ENCODE measurements around the gene FOXP1.

FOXP1 gene

DNA sequence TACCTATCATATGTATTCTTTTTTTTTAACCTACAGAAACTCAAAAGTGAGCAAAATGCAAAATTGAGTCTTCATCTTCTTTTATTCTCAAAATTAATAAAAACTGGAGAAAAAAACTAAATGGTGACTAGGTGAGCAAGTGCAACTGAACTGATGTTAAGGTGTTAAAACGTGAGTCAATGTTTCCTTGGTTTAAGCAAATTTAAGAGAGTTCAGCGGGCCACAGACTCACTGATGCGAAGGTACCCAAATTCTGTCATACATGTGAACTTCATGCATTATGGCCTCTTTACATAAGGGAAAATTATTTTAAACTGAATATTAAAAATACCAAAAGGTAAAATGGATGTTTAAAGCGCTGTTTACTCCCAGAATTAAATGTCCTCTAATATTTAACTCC lies 206.6 kb downstream of the FOXP1 start:
- no peak overlapping the region for H3K27ac ChIP-seq
- no peak for TF ChIP-seq CTCF (conservative IDR thresholded peaks at IDR 0.05)

- no peak for TF ChIP-seq CTCF (conservative IDR thresholded peaks at IDR 0.05)
- no peak overlapping the region for H3K27ac ChIP-seq
Observed at GRCh38 chr3:71376503-71376902, 207.0 kb downstream of the FOXP1 start.

GRCh38 chr3:71374582-71374981 lies 208.9 kb downstream of the FOXP1 start:
- no peak overlapping the region for H3K27ac ChIP-seq
- no peak for TF ChIP-seq CTCF (conservative IDR thresholded peaks at IDR 0.05)

GRCh38 chr3:71372911-71373637 lies 210.5 kb downstream of the FOXP1 start:
- H3K27ac ChIP-seq = no peak overlapping the region
- no peak for TF ChIP-seq CTCF (conservative IDR thresholded peaks at IDR 0.05)

DNA sequence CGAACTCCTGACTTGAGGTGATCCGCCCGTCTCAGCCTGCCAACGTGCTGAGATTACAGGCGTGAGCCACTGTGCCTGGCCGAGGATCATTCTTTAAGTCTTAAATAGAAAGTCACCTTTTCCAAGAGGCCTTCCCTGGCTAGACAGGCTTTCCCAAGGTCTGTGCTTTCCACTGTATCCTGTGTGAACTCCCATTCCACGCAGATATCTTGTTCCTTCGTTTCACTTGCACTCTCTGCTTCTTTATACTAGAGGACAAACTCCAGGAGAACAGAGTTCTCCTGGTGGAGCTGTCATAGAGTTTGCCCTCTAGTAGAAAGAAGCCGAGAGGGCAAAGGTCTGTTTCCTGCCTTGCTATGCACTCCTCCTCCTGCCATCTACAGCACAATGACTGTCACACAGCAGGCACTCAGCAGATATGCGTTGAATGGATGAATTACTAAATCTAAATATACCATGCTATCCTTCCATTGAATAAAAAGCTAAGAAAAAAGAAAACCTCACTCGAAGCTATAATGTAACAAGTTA lies 211.2 kb downstream of the FOXP1 start:
- TF ChIP-seq CTCF (conservative IDR thresholded peaks at IDR 0.05) = no peak
- no peak overlapping the region for H3K27ac ChIP-seq

DNA sequence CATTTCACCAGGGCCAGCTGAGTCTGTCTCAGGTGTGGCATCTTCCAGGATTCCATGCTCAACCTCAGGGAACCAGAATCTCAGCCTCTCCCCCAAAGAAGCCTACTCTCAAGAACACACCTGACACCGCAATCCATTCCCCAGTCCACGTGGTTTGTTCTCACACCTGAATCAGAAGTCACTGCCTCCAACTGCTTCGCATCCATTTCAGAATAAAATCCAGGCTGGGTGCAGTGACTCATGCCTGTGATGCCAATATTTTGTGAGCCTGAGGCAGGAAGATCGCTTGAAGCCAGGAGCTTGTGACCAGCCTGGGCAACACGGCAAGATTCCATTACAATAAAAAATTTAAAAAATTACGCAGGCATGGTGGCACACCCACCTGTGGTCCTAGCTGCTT lies 212.2 kb downstream of the FOXP1 start:
- H3K27ac ChIP-seq = no peak overlapping the region
- TF ChIP-seq CTCF (conservative IDR thresholded peaks at IDR 0.05) = no peak

- H3K27ac ChIP-seq = no peak overlapping the region
- no peak for TF ChIP-seq CTCF (conservative IDR thresholded peaks at IDR 0.05)
Observed at GRCh38 chr3:71370467-71370866, 213.1 kb downstream of the FOXP1 start.

All from VCaP (cell line).